HS-27A (cell line): Measurements from ENCODE around the gene SCGB2A2.

Experiments
- DNase-seq: peaks from one replicate; pipeline ENCODE4 v3.0.0-alpha.2; 2012; ENCODE audit warnings: low read depth, missing footprints

The SCGB2A2 gene

DNA sequence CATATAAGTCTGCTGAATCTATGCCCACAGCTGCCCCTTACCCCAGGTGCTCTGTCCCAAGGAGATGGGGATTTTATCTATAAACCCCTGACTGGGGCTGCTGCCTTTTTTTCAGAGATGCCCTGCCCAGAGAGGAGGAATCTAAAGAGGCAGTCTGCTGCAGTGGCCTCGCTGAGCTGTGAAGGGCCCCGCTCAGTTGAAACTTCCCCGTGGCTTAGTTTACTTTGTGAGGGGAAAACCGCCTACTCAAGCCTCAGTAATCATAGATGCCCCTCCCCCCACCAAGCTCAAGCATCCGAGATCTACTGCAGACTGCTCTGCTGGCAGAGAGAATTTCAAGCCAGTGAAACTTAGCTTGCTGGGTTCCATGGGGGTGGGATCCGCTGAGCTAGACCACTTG is 36.3 kb downstream of the SCGB2A2 start:
- no peak for DNase-seq

DNA sequence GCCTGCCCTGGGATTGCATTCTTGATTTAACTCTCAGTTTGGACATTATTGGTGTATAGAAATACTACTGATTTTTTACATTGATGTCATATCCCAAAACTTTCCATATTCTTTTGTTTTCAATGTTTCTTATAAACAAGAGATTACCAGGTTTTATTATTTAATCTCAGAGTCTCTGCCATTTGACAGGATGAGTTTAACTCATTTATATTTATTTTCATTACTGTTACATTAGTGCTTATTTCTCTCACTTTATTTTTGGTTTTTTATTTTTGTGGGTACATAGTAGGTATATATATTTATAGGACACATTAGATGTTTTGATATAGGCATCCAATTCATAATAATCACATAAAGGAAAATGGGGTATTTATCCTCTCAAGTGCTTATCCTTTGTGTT is 38.0 kb downstream of the SCGB2A2 start:
- DNase-seq: no peak

DNA sequence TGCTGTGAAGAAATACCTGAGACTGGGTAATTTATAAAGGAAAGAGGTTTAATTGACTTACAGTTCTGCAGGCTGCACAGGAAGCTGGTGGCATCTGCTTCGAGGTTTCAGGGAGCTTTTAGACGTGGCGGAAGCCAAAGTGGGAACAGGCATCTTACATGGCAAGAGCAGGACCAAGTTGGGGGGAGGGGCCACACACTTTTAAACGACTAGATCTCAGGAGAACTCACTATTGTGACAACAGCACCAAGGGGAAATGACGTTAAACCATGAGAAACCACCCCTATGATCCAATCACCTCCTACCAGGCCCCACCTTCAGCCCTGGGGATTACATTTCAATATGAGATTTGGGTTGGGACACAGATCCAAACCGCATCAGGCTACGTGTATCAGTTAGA is 40.0 kb downstream of the SCGB2A2 start:
- DNase-seq: no peak

DNA sequence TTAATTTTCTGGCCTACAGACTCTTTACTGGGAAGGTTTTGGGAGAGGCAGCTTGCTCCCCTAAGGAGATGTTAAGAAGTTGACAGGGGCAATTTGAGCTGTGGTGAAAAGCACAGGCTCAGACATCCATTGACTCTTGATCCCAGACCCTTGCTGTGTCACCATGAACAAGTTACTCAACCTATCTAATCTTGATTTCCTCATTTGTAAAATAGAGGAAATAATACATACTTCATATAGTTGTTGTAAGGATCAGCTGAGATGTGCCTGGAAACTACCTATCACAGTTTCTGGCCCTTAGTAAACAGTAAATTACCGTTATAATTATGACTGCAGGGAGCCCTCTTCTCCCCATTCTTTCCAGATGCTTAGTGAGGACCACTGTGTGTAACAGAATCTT is 45.5 kb downstream of the SCGB2A2 start:
- DNase-seq: no peak

DNA sequence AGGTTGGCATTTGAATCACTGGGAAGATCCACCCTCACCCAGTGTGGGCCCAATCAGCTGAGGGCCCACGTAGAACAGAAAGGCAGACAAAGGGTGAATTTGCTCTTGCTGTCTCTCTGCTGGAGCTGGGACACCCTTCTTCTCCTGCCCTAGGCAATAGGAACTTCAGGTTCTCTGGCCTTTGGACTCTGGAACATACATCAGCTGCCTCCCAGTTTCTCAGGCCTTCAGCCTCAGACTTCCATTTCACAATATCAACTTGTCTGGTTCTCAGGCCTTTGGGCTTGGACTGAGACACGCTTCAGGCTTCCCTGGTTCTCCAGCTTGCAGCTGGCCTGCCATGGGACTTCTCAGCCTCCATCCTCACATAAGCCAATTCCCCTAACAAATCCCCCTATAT is 52.6 kb downstream of the SCGB2A2 start:
- DNase-seq: no peak
